ENCODE measurements around the gene ZBTB43.

DNA sequence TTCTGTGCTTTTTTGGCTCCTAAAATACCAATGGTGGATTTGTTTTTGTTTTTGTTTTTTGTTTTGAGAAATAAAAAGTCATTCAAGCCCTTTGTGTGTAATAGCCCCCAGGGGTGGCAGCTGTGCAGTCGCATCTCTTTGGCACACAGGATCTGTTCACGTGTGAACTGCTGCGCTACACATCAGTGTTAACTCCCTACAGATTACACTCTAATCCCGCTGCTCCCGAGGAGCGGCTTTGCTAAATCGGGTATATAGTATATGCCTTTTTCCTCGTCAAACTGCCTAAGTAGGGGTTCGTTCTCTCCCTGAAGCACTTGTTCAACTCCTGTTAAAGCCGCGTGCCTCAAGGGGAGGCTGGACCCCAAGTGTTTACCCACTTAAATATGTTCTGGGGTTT is 77.9 kb downstream of the ZBTB43 start:
- TF ChIP-seq, protein P1, sequence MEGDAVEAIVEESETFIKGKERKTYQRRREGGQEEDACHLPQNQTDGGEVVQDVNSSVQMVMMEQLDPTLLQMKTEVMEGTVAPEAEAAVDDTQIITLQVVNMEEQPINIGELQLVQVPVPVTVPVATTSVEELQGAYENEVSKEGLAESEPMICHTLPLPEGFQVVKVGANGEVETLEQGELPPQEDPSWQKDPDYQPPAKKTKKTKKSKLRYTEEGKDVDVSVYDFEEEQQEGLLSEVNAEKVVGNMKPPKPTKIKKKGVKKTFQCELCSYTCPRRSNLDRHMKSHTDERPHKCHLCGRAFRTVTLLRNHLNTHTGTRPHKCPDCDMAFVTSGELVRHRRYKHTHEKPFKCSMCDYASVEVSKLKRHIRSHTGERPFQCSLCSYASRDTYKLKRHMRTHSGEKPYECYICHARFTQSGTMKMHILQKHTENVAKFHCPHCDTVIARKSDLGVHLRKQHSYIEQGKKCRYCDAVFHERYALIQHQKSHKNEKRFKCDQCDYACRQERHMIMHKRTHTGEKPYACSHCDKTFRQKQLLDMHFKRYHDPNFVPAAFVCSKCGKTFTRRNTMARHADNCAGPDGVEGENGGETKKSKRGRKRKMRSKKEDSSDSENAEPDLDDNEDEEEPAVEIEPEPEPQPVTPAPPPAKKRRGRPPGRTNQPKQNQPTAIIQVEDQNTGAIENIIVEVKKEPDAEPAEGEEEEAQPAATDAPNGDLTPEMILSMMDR (IDR thresholded peaks at IDR 0.05; ENCODE audit: low read depth, low read length, missing input control): no peak
- TF ChIP-seq SP1 (IDR thresholded peaks at IDR 0.05): no peak
- TF ChIP-seq YY1 (IDR thresholded peaks at IDR 0.05): no peak
- no peak for TF ChIP-seq TAF1 (conservative IDR thresholded peaks at IDR 0.05)
- no peak for TF ChIP-seq RAD21 (IDR thresholded peaks at IDR 0.05)
- no peak for TF ChIP-seq HNF4A (conservative IDR thresholded peaks at IDR 0.05)
